Fibroblast of pulmonary artery (primary cell): ENCODE data around the gene ANO4.
"Not testable (repeated sequence)": the region's sequence is repeated elsewhere in the genome, so short reads cannot be mapped to it uniquely, and the experiment has no call there.

Source experiments
- DNase-seq: peaks from one replicate; pipeline ENCODE4 v3.0.0-alpha.2; 2010; ENCODE audit warnings: low read depth
- H3K4me3 ChIP-seq: replicated peaks from 2 replicates; pipeline ENCODE4 v1.5.1; 2011; ENCODE audit warnings: low read depth, mild to moderate bottlenecking, control low read depth, low read length, moderate library complexity
- CTCF ChIP-seq: IDR thresholded peaks from 2 replicates; pipeline ENCODE4 v1.5.1; 2011; ENCODE audit warnings: mild to moderate bottlenecking, control low read depth, low read length, inconsistent platforms; ENCODE audit errors: missing control alignments

ANO4 gene

DNA sequence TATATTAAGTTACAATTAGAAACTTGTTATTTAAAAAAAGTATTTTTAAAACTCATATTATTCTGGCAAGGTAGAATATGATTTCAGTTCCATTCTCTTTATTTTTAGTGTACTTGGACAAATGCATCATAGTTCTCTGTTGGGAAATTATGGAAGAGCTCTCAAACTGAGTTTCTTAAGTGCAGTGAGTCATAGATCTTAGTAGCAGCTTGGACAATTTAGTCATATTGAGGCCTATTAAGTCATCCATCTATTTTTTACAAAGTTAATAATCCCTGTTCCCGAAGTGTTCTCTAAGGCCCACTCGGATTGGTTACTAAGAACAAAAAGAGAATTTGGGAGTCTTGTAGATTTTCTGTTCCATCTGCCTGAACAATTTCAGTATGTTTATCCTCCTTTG, 113.9 kb downstream of the ANO4 start:
- DNase-seq, result peak; percentile 78
- H3K4me3 ChIP-seq, result no peak overlapping the region
- no peak for TF ChIP-seq CTCF

GRCh38 chr12:100913872-100914592, 119.5 kb downstream of the ANO4 start:
- TF ChIP-seq CTCF, result no peak
- no peak overlapping the region for H3K4me3 ChIP-seq
- DNase-seq, result no peak

GRCh38 chr12:100919116-100919515, 124.5 kb downstream of the ANO4 start:
- no peak overlapping the region for H3K4me3 ChIP-seq
- TF ChIP-seq CTCF, result no peak
- no peak for DNase-seq

GRCh38 chr12:100920493-100920892, 125.9 kb downstream of the ANO4 start:
- no peak overlapping the region for H3K4me3 ChIP-seq
- TF ChIP-seq CTCF, result no peak
- no peak for DNase-seq

- TF ChIP-seq CTCF, result peak; percentile 65
- DNase-seq, result peak; percentile 46
- H3K4me3 ChIP-seq, result no peak overlapping the region
Measured at GRCh38 chr12:100926669-100927248, 132.2 kb downstream of the ANO4 start.

- no peak overlapping the region for H3K4me3 ChIP-seq
- peak; percentile 21 for DNase-seq
- TF ChIP-seq CTCF, result no peak
Measured at GRCh38 chr12:100927826-100928225, 133.2 kb downstream of the ANO4 start.

DNA sequence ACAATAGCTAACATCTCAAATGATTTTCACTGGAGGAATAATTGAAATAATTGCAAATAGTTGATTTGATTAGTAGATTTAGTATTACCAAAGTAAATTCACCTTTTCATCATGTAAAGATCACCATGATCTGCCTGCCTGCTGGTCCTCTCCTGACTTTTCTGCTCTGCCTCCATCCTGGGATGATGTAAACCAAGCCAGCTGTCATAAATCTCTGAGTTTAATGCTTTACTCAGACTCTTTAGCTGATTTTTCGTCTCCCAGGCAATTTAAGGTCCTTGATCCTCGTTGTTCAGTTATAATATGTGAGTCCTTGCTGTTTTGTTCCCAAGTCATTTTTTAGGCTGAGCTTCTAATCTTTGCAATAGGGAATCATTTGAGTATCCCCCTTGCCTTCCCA, 138.0 kb downstream of the ANO4 start:
- no peak for DNase-seq
- H3K4me3 ChIP-seq, result no peak overlapping the region
- no peak for TF ChIP-seq CTCF

- not testable (repeated sequence) for H3K4me3 ChIP-seq, DNase-seq
Measured at GRCh38 chr12:100933531-100933930, 139.0 kb downstream of the ANO4 start.
